GM20431 (cell line): Measurements from ENCODE around the gene NUB1.

Source experiments
- in situ Hi-C: fragments of 300-500 bp; cut with MseI, MboI; formaldehyde crosslinking; loops from one replicate; pipeline ENCODE4 v1.15.0; 2020; ENCODE audit warnings: low sequenced_read_pairs; ENCODE audit not compliant: unreplicated experiment

NUB1 gene

DNA sequence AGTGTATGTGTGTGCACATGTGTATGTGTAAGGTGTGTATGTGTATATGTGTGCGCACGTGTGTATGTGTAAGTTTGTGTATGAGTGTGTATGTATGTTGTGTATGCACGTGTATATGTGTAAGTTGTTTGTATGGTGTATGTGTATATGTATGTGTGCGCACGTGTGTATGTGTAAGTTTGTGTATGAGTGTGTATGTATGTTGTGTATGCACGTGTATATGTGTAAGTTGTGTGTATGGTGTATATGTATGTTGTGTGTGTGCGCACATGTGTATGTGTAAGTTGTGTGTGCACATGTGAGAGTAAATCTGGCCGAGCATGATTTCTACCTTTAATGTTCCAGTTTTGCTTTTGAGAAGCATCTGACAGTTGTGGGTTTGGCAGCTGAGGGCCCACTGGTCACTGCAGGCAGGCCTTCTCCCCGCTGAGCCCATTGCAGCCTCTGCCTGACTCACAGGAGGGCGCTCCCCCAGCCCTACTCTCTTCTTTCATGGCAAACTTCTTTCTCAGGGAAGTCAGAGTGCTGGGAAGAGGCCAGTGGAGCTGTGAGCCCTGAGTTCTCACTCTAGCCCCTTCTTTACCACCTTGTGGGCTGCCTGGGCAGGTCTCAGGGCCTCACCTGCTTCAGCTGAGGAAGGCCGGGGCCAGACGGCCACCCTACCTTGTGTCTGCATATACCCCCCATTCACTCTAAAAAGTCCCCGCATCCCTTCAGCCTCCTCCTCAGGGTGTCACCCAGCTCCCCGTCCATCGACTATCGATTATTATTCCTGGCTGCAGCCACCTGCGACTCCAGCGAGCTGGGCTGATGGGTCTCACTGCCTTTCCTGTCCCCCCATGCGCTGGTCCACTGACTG, 57.1 kb downstream of the NUB1 start:
- in situ Hi-C loops = no loop called here

DNA sequence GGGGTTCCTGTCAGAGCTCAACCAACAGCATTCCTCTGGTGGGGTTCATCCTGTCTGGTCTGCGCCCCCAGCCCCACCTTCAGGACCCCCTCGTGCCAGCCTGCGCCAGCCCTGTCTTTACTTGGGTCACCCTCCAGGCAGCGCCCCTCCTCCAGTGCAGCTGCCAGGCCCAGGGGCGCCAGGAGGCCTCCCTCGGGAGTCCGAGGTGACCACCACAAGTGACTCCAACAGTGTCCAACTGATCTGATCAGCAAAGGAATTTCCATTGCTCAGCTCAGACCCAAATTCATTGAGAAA, 57.6 kb downstream of the NUB1 start:
- in situ Hi-C loops = no loop called here

- in situ Hi-C loops = no loop called here
Measured at GRCh38 chr7:151399906-151400305, 58.3 kb downstream of the NUB1 start.

GRCh38 chr7:151400626-151401315, 59.2 kb downstream of the NUB1 start:
- in situ Hi-C loops = no loop called here

GRCh38 chr7:151402029-151402835, 60.6 kb downstream of the NUB1 start:
- in situ Hi-C loops = no loop called here

DNA sequence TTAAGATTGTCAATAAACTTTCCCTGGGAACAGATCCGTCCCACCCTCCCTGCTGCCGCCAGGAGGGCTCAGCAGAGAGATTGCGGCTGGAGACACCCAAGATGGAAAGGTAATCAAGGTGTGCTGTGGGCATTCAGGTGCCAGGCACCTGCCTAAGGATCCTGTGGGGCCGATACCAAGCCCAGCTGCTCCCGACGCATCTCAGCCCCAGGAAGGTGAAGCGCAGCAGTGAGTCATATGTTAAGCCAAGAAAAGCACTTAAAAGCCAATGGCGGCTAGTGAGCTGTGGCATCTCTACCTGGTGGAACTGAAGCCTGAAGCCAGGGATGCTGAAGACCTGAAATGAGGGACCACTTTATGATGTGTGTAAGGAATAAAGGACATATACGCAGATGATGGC, 62.2 kb downstream of the NUB1 start:
- in situ Hi-C loops = no loop called here

DNA sequence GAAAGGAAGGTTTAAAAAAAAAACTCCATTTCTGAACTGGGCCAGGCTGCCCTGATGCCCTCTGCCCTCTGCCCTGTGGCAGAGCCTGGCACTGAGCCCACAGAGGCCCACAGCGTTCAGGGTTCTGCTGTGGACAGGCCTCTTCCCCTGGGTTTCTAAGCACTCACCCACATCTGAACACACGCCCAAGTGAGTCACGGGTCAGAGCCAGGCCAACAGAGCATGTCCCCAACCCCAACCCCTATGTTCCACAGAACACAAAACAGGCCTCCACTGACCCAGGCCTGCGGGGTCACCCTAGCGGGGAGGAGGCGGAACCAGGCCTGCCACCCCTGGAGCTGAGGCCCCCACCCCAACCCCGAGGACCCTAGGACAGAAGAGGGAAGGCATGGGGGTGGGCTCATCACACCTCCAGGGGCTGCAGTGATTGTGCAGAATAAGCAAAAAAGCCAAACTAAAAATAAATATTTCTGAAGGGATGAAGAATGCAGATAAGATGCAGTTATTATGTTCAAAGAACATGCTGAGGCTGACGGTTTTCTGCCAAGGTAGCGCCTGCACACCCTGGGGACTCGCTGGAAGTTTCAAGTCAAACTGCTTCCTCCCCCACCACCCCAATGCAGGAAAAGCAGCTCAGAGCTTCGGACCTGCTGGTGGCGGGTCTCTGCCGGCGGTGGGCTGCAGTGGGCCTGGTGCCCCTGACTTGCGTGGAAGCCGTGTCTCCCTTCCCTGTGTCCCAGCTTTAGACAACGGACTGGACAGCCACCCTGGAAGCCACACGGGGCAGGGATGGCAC, 62.8 kb downstream of the NUB1 start:
- in situ Hi-C loops = no loop called here

DNA sequence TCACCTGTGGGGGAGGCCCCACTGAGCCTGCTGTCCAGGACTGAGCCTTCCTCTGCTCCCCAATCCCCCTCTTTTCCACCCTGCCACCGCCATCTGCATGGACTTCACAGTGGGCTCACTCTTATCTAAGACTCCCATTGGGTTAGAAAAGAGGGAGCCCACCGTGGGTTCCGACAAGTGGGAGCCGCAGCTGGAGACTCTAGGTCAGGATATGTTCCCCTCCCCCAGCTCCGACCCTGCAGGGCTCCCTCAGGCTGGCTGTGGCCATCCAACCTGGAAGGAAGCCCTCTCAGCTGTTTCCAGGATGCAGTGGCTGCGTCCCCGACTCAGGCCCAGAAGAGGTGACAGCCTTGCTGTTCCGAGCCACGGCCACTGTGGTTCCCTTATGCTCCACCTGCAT, 63.4 kb downstream of the NUB1 start:
- in situ Hi-C loops = no loop called here

DNA sequence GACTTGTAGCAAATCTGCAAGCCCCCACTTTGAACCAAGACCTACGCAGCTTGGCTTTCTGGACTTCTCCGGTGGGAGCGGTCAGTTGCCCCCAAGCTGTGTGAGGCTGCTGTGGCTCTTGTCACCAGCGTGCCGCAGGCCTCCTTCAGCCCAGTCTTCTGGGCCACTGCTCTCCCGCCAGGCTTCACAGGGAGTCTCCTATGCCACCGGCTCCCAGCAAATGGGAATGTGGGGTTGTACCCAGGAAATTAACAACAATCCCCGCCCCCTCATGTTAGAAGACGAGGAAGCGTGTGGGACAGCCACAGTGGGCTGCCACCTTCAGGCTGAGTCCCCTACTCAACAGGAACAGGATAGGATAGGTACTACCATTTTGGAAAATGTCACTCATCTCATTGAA, 64.0 kb downstream of the NUB1 start:
- in situ Hi-C loops = no loop called here

DNA sequence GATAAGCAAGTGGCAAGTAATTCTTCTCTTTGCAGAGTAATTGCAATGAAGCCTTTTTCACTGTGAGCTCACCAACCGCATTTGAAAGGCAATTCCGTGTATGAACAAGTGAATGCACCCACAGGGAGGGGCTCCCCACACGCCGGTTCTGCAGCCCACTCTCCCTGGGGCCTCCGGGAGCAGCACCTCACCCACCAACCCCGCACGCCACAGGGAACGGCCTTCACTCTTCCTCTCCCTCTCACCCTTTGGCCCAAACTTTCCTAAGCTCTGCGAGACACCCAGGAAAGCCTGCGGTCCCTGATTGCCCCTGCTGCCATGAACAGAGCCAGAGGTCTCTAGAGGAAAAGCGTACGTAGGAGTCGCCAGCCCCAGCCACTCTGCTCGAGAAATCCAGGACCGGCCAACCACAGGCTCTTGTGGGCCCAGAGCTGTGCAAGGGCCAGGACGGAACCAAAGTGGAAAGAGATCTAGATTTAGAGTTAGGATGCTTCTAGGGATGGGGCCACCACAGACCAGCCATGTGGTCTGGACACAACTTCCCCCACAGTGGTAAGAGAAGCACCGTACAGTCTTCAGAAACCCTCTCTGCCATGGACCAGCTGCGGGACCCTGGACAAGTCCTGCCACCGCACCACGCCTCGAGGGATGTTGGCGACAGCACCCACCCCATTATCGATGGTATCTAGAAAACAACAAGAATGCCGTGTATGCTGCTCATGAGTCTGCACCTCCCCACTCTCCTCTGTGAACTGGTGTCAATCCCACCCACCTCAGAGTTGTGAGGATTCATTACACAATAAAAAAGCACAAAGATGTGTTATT, 64.7 kb downstream of the NUB1 start:
- in situ Hi-C loops = no loop called here

DNA sequence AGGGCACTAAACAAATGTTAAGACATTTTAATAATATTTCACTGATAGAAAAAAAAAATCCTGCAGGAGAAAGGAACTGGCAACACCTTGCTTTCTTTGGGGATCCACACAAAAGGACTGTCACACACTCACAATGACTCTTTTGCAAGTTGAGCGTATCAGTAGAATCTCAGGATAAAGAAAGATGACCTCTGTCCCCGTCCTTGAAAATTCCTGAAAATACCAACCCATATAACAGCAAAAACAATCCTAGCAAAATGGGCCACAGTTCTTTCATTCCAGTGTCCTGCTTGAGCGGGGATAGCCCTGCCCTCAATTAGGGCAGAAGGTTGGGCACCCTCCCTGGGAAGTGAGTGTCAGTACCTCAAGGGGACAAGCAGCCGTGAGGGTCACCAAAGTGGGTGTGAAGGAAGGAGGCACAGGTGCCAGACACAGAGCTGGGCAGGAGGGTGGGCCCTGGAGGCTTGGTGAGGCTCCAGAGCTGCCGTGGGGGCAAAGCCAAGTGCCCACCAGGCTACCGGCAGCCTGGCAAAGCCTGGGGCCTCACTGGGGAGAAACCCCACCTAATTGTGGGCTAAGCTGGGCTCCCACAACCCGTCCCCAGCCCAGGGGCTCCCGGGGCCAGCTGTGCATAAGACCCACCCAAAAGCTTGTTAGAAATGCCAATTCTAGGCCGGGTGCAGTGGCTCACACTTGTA, 65.4 kb downstream of the NUB1 start:
- in situ Hi-C loops = no loop called here

DNA sequence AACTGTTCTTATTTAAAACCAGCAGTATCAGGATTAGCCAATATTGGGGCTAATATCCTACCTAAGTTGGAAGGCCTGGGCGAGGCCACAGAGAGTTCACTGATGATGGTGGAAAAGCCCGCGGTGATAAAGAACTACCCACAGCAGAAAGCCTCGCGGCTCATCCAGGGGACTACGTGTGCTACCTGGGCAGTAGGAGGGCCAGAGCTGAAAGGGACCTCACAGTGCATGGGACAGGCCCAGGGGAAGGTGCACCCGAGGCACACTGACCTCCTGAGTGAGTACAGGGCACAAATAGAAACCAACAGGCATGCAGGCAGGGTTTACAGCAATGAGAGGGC, 66.9 kb downstream of the NUB1 start:
- in situ Hi-C loops = no loop called here

- in situ Hi-C loops = no loop called here
Measured at GRCh38 chr7:151408839-151409666, 67.4 kb downstream of the NUB1 start.

DNA sequence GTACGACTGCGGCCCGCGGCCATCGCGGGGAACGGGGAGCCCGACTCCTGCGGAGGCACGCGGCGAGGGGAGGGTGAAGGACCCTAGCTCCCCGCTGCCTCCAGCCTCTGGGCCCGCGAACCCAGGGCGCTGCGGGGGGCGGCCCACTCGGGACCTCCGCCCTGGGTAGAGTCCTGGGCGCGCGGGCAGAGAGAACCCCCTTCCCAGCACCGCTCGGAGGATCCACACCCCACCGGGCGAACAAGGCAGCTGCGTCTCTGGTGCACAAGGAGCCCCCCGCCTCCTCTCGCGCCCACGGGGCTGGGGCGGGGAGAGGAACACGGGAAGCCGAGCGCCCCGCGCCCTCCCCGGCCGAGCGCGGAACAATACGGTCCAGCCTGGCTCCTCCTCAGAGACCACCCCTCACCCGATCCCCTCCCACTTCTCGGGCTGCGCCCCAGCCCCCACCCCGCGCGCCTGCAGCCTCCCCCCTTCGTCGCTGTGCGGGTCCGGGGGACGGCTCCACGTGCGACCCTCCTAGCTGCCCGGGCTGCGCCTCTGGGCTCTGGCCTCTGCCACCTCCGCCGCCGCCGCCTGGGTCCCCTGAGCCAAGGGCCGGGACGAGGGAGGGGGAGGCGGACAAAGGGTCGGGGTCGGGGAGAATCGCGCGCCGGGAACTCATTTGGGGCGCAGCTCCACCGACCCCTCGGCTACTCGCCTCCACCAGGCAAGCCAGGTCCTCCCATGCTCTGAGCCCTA, 68.2 kb downstream of the NUB1 start, which contains the start of gene WDR86:
TSS of gene WDR86 (minus strand) at position 372 of the 738 bp plus-strand sequence. CDS start 449 bp downstream, outside the sequence.
- in situ Hi-C loops = no loop called here

GRCh38 chr7:151410405-151411390, 69.1 kb downstream of the NUB1 start:
- in situ Hi-C loops = no loop called here

DNA sequence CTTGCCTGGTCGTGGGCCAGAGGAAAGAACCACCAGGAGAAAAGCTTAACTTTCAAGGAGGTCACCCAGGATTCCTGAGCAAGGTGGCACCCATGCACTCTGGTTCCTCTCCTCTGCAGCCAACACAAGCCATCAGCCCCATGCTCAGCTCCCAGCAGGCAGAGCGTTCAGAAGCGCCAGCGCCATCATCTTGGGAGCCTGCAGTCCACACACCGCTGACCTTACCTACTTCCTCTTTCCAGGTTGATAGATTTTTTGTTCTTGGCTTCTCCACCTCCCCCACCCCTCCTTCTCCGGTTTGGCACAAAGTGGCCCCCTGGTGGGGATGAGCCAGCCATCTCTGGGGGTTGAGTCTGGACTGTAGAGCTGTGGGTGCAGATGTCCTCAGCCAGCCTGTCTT, 69.9 kb downstream of the NUB1 start:
- in situ Hi-C loops = no loop called here
